Measurements from ENCODE around the gene PNMA8C.

PNMA8C gene

GRCh38 chr19:46386151-46386550 is 42.6 kb downstream of the PNMA8C start:
- H3K27ac ChIP-seq: no peak overlapping the region
- TF ChIP-seq ZFX (IDR thresholded peaks at IDR 0.05; ENCODE audit: borderline replicate concordance) (no peak), CTCF (IDR thresholded peaks at IDR 0.05) (no peak)

- no peak overlapping the region for H3K27ac ChIP-seq
- no peak for TF ChIP-seq ZFX (IDR thresholded peaks at IDR 0.05; ENCODE audit: borderline replicate concordance)
- TF ChIP-seq CTCF (IDR thresholded peaks at IDR 0.05): no peak
Measured at GRCh38 chr19:46385636-46386035, 43.1 kb downstream of the PNMA8C start.

- TF ChIP-seq CTCF (IDR thresholded peaks at IDR 0.05) (no peak), ZFX (IDR thresholded peaks at IDR 0.05; ENCODE audit: borderline replicate concordance) (no peak)
- no peak overlapping the region for H3K27ac ChIP-seq
Measured at GRCh38 chr19:46384396-46384795, 44.3 kb downstream of the PNMA8C start.

- TF ChIP-seq CTCF (IDR thresholded peaks at IDR 0.05) (no peak), ZFX (IDR thresholded peaks at IDR 0.05; ENCODE audit: borderline replicate concordance) (no peak)
Measured at GRCh38 chr19:46383846-46384245, 44.9 kb downstream of the PNMA8C start.

GRCh38 chr19:46383171-46383815 is 45.4 kb downstream of the PNMA8C start:
- H3K27ac ChIP-seq: no peak overlapping the region
- TF ChIP-seq ZFX (IDR thresholded peaks at IDR 0.05; ENCODE audit: borderline replicate concordance): no peak
- TF ChIP-seq CTCF (IDR thresholded peaks at IDR 0.05): no peak

More at GRCh38 chr19:46383846-46384245, 44.9 kb downstream of the PNMA8C start:
- H3K27ac ChIP-seq: no peak overlapping the region

- no peak for TF ChIP-seq ZFX (IDR thresholded peaks at IDR 0.05; ENCODE audit: borderline replicate concordance)
- no peak overlapping the region for H3K27ac ChIP-seq
Measured at GRCh38 chr19:46381756-46382345, 46.9 kb downstream of the PNMA8C start.

GRCh38 chr19:46381346-46381745 is 47.4 kb downstream of the PNMA8C start:
- TF ChIP-seq CTCF (IDR thresholded peaks at IDR 0.05): no peak
- no peak for TF ChIP-seq ZFX (IDR thresholded peaks at IDR 0.05; ENCODE audit: borderline replicate concordance)
- H3K27ac ChIP-seq: no peak overlapping the region

All from 22Rv1 (cell line).